ENCODE data around the gene EGF. TPM values are rescaled to one million over a fixed set of nuclear protein-coding genes. Genes with fewer than 3 reads are reported as not detected.

The EGF gene
- total RNA-seq, 1 donor from 2014 or later, result not detected

- peaks cover 3% of the 10 kb centered on the region for H3K27me3 Mint-ChIP-seq (ENCODE audit: unreplicated experiment)
- TF ChIP-seq CTCF (IDR thresholded peaks at IDR 0.05; ENCODE audit: partially characterized antibody, unreplicated experiment), result no peak
- no peak overlapping the region for H3K27ac Mint-ChIP-seq (ENCODE audit: unreplicated experiment)
- no peaks in the 10 kb centered on the region for H3K4me1 Mint-ChIP-seq (ENCODE audit: low read depth, unreplicated experiment)
- no peak overlapping the region for H3K4me3 Mint-ChIP-seq (ENCODE audit: unreplicated experiment)
- peaks cover 2% of the 10 kb centered on the region for H3K9me3 Mint-ChIP-seq (ENCODE audit: unreplicated experiment)
- H3K36me3 Mint-ChIP-seq (ENCODE audit: unreplicated experiment), result no peaks in the 10 kb centered on the region
- DNase-seq, result no peak
Observed at GRCh38 chr4:110019153-110019552, 106.5 kb downstream of the EGF start.

- DNase-seq, result no peak
- H3K27ac Mint-ChIP-seq (ENCODE audit: unreplicated experiment), result no peak overlapping the region
Observed at GRCh38 chr4:110020139-110020538, 107.5 kb downstream of the EGF start.

DNA sequence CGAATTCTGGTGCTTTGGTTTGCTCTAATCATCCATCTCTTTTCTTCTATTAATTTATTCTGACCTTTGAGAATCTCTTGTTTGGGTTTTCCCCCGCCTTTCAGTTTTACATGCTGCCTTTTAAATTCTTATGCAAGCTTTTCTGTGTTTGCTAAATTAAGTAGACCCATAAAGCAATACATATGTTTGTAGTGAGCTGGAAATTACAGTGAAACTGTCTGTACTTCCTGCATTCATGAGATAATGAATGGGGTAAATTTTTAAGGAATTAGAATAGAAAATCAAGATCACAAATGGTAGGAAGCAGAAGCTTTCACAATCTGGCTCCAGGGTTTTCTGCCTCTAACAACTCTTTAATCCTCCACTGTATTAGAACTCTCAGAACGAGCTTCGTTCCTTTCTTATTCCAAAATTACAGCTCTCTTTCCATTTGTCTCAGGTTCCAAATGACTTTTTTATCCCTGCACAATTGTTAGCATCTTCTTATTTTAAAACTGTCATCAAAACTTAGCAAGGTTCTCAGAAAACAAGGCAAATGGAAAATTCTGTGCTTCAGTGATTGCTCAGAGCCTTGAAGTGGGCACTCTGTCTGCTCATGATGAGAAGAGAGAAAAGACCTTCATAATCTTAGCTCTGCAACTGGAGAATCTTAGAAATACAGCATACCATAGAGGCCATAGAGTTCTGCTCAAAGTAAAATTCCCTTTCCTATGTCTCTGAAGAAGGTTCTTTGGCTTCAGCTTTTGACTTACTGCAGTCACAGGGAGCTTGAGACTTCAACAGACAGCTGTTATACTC, 108.2 kb downstream of the EGF start:
- H3K27me3 Mint-ChIP-seq (ENCODE audit: unreplicated experiment), result peaks cover 3% of the 10 kb centered on the region

More at GRCh38 chr4:110020139-110020538, 107.5 kb downstream of the EGF start:
- Mint-ChIP-seq H3K27me3 (ENCODE audit: unreplicated experiment) (peaks cover 3% of the 10 kb centered on the region), H3K4me3 (ENCODE audit: unreplicated experiment) (no peak overlapping the region), H3K4me1 (ENCODE audit: low read depth, unreplicated experiment) (no peaks in the 10 kb centered on the region), H3K36me3 (ENCODE audit: unreplicated experiment) (no peaks in the 10 kb centered on the region), H3K9me3 (ENCODE audit: unreplicated experiment) (peaks cover 2% of the 10 kb centered on the region)
- no peak for TF ChIP-seq CTCF (IDR thresholded peaks at IDR 0.05; ENCODE audit: partially characterized antibody, unreplicated experiment)

DNA sequence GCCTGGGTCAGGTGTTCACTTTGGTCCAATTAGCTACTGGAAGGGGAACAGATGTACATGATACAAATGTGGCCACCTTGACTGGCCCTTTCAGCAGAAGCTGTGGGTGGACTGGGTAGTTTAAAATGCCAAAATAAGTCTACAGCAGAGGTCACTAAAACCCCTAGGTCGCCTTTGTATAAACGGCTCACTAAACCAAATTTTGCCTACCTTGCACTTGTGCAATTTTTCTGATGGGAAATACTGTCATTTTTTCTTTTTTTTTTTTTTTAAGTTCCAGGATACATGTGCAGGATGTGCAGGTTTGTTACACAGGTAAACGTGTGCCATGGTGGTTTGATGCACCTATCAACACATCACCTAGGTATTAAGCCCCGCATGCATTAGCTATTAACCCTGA, 109.8 kb downstream of the EGF start:
- no peak for TF ChIP-seq CTCF (IDR thresholded peaks at IDR 0.05; ENCODE audit: partially characterized antibody, unreplicated experiment)
- Mint-ChIP-seq H3K9me3 (ENCODE audit: unreplicated experiment) (peaks cover 2% of the 10 kb centered on the region), H3K27me3 (ENCODE audit: unreplicated experiment) (peaks cover 4% of the 10 kb centered on the region), H3K36me3 (ENCODE audit: unreplicated experiment) (no peaks in the 10 kb centered on the region), H3K27ac (ENCODE audit: unreplicated experiment) (no peak overlapping the region), H3K4me3 (ENCODE audit: unreplicated experiment) (no peak overlapping the region), H3K4me1 (ENCODE audit: low read depth, unreplicated experiment) (no peaks in the 10 kb centered on the region)
- no peak for DNase-seq

More for the DNA sequence above, 108.2 kb downstream of the EGF start:
- H3K4me3 Mint-ChIP-seq (ENCODE audit: unreplicated experiment), result no peak overlapping the region
- no peak overlapping the region for H3K27ac Mint-ChIP-seq (ENCODE audit: unreplicated experiment)
- H3K9me3 Mint-ChIP-seq (ENCODE audit: unreplicated experiment), result peaks cover 2% of the 10 kb centered on the region
- DNase-seq, result no peak
- no peaks in the 10 kb centered on the region for H3K4me1 Mint-ChIP-seq (ENCODE audit: low read depth, unreplicated experiment)
- no peaks in the 10 kb centered on the region for H3K36me3 Mint-ChIP-seq (ENCODE audit: unreplicated experiment)
- TF ChIP-seq CTCF (IDR thresholded peaks at IDR 0.05; ENCODE audit: partially characterized antibody, unreplicated experiment), result no peak

DNA sequence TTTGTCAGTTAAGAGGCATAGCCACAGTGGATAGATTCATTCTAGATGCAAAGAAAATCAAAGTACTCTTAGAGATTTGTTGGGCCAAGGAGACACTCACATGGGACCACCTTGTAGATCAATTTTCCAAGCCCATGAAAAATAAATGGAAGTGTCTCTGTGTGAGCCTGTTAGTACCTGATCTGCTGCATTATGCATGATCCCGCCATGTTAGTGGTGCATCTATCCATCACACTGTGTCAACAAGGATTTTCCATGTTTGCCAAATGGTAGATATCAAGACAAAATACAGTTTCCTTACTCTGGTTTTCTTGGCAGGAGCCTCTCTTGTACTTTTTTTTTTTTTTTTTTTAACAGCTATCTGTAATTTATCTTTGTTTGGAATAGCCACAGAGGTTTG, 112.4 kb downstream of the EGF start:
- no peak overlapping the region for H3K27ac Mint-ChIP-seq (ENCODE audit: unreplicated experiment)
- peaks cover 9% of the 10 kb centered on the region for H3K4me1 Mint-ChIP-seq (ENCODE audit: low read depth, unreplicated experiment)
- peaks cover 5% of the 10 kb centered on the region for H3K9me3 Mint-ChIP-seq (ENCODE audit: unreplicated experiment)
- peaks cover 1% of the 10 kb centered on the region for H3K27me3 Mint-ChIP-seq (ENCODE audit: unreplicated experiment)
- no peaks in the 10 kb centered on the region for H3K36me3 Mint-ChIP-seq (ENCODE audit: unreplicated experiment)
- DNase-seq, result no peak
- H3K4me3 Mint-ChIP-seq (ENCODE audit: unreplicated experiment), result no peak overlapping the region
- no peak for TF ChIP-seq CTCF (IDR thresholded peaks at IDR 0.05; ENCODE audit: partially characterized antibody, unreplicated experiment)

Data from glutamatergic neuron (in vitro differentiated cells).